Prostate gland (tissue), 2 donors: ENCODE measurements around the gene CFAP61.

Source experiments
- CTCF ChIP-seq, 4 experiments: fragments of 200-600 bp in 2 of 4; fragments of 450-650 bp in 2 of 4; sonication (generic) in 2 of 4; IDR thresholded peaks; 1 replicate in 3 of 4; 2 replicates in 1 of 4; pipeline ENCODE4 v1.5.1; 2016 to 2019; ENCODE audit warnings: antibody characterized with exemption in 4 of 4, mild to moderate bottlenecking in 2 of 4, moderate library complexity in 2 of 4
- POLR2A ChIP-seq: fragments of 450-650 bp; IDR thresholded peaks from one replicate; pipeline ENCODE4 v1.6.1; 2016; ENCODE audit warnings: antibody characterized with exemption, mild to moderate bottlenecking
- POLR2AphosphoS5 ChIP-seq: sonication (generic); formaldehyde crosslinking; IDR thresholded peaks from one replicate; pipeline ENCODE4 v1.6.1; 2017; ENCODE audit warnings: antibody characterized with exemption

GRCh38 chr20:20274821-20275220 lies 222.5 kb downstream of the CFAP61 start:
- TF ChIP-seq CTCF (IDR thresholded peaks at IDR 0.05) (no peak), POLR2A (no peak), POLR2AphosphoS5 (no peak)
